Aorta (tissue), 5 donors: ENCODE results near the gene PORCN. TPM values are rescaled to one million over a fixed set of nuclear protein-coding genes. Genes with fewer than 3 reads are reported as not detected.
A peak's percentile ranks its signal among the peaks of the same experiment; 100 is the strongest.

Experiments
- ATAC-seq: fragments of 200-7000 bp; cut with Tn5 transposase; one replicate; pipeline ENCODE4 v1.9.1; 2022; ENCODE audit warnings: moderate library complexity; ENCODE audit not compliant: low FRiP score
- DNase-seq, 2 donors: peaks; one replicate each; pipeline ENCODE4 v3.0.0-alpha.2; 2020
- H3K27ac ChIP-seq, 2 donors: one replicate each; pipeline ENCODE4 v1.5.1; 2013; ENCODE audit warnings: low read length in 2 of 2, mild to moderate bottlenecking in 2 of 2, moderate library complexity in 2 of 2, control low read depth in 1 of 2, inconsistent platforms in 1 of 2, low read depth in 1 of 2
- H3K27me3 ChIP-seq, 2 donors: one replicate each; pipeline ENCODE4 v1.6.1; 2013; ENCODE audit warnings: control low read depth in 1 of 2, low read length in 1 of 2, mild to moderate bottlenecking in 1 of 2, moderate library complexity in 1 of 2; ENCODE audit not compliant: insufficient read depth in 2 of 2, control insufficient read depth in 1 of 2
- H3K36me3 ChIP-seq, 2 donors: one replicate each; pipeline ENCODE4 v1.6.1; 2013; ENCODE audit warnings: control low read depth in 1 of 2, low read length in 1 of 2, mild to moderate bottlenecking in 1 of 2; ENCODE audit not compliant: insufficient read depth in 2 of 2, control insufficient read depth in 1 of 2
- H3K4me1 ChIP-seq, 2 donors: one replicate each; pipeline ENCODE4 v1.6.1; 2013; ENCODE audit warnings: low read length in 2 of 2, control low read depth in 1 of 2, mild to moderate bottlenecking in 1 of 2, moderate library complexity in 1 of 2; ENCODE audit not compliant: insufficient read depth in 2 of 2, control insufficient read depth in 1 of 2
- H3K4me3 ChIP-seq, 2 donors: one replicate each; pipeline ENCODE4 v1.5.1; 2013; ENCODE audit warnings: low read length in 2 of 2, control low read depth in 1 of 2, mild to moderate bottlenecking in 1 of 2
- H3K9me3 ChIP-seq: one replicate; pipeline ENCODE4 v1.6.1; 2013; ENCODE audit warnings: mild to moderate bottlenecking, low read length; ENCODE audit not compliant: control insufficient read depth
- WGBS, 2 donors: extraction: QIAGEN DNeasy Blood & Tissue Kit; methylation state at CpG; one replicate each; pipeline ENCODE4 v1.1.7; 2013; 5-methylcytosine and 5-hydroxymethylcytosine counted together
- intact Hi-C, 2 donors: fragments of 100-400 bp; cut with DNase I; formaldehyde crosslinking; loops; one replicate each; pipeline versions ENCODE4 v1.14.2 to v1.15.0; 2022
- polyA plus RNA-seq, 2 donors: library from polyadenylated mRNA; stranded (reverse); fragments of 200-250 nt; gene quantifications; one replicate each; pipeline ENCODE4 v1.2.3, GENCODE V29; 2013
- total RNA-seq, 2 donors: library from RNA; stranded (reverse); fragmentation: NEBNext Ultra II Directional; extraction: Animal tissue kit (Norgen Biotek cat#: 25700); gene quantifications; one replicate each; pipeline ENCODE4 v1.2.1, GENCODE V29; 2021
- donor health status: healthy with polysubstance abuse.
- donor health status: Bipolar disorder and iron deficiency.
- donor health status: DM: no; HTN: no; CAD: no.
- donor health status: DM: no; HTN: no; CAD: no.
- donor health status: DM: yes; HTN: yes; CAD: no.

PORCN gene
- total and polyA plus RNA-seq, 4 donors: 4.5 to 18.7 (median 11.1) TPM

GRCh38 chrX:48468247-48468671, 40.5 kb upstream of the PORCN start:
- Histone ChIP-seq H3K27ac (no peak overlapping the region), H3K36me3 (no peaks in the 10 kb centered on the region), H3K27me3 (no peaks in the 10 kb centered on the region), H3K4me3 (peak overlapping the region in 1 of 2 donors; percentile 27), H3K4me1 (no peaks in the 10 kb centered on the region), H3K9me3 (no peaks in the 10 kb centered on the region)
- DNase-seq (no peak), ATAC-seq (no peak)
- intact Hi-C loops: no loop called here
- WGBS, 2 donors: 1 to 26% methylated on average over 12 to 18 of the region's 18 CpGs

GRCh38 chrX:48468693-48469691, 39.8 kb upstream of the PORCN start:
- H3K27me3 ChIP-seq: no peaks in the 10 kb centered on the region
- no peaks in the 10 kb centered on the region for H3K4me1 ChIP-seq
- no peak for DNase-seq
- no peak for ATAC-seq
- no peaks in the 10 kb centered on the region for H3K36me3 ChIP-seq
- H3K4me3 ChIP-seq: no peak overlapping the region
- 9 to 39% methylated on average over 23 of the region's 23 CpGs for WGBS, 2 donors
- H3K9me3 ChIP-seq: no peaks in the 10 kb centered on the region
- intact Hi-C loops: no loop called here
- no peak overlapping the region for H3K27ac ChIP-seq

- ATAC-seq: no peak
- WGBS, 2 donors: 70 to 84% methylated on average over 18 of the region's 18 CpGs
These were observed 38.5 kb upstream of the PORCN start, which contains the start of gene SLC38A5 for GRCh38 chrX:48470110-48470832. SLC38A5 (minus strand) TSS chrX:48470260; CDS start chrX:48467924, 2,336 bp downstream.

GRCh38 chrX:48470833-48471118, 38.0 kb upstream of the PORCN start:
- H3K4me3 ChIP-seq: no peak overlapping the region
- no peaks in the 10 kb centered on the region for H3K9me3 ChIP-seq
- no peak for ATAC-seq
- H3K4me1 ChIP-seq: no peaks in the 10 kb centered on the region
- H3K27ac ChIP-seq: no peak overlapping the region
- whole genome bisulfite sequencing, 2 donors: 70 to 78% methylated on average over 9 of the region's 9 CpGs
- no peak for DNase-seq
- H3K36me3 ChIP-seq: no peaks in the 10 kb centered on the region
- intact Hi-C loops: no loop called here
- H3K27me3 ChIP-seq: no peaks in the 10 kb centered on the region

More at GRCh38 chrX:48470110-48470832, 38.5 kb upstream of the PORCN start, which contains the start of gene SLC38A5:
- H3K27ac ChIP-seq: no peak within 1 kb of the TSS
- no peaks in the 10 kb centered on the region for H3K27me3 ChIP-seq
- no peak for DNase-seq
- no peaks in the 10 kb centered on the region for H3K9me3 ChIP-seq
- H3K4me3 ChIP-seq: no peak within 1 kb of the TSS
- intact Hi-C loops: no loop called here
- no peaks in the 10 kb centered on the region for H3K36me3 ChIP-seq
- H3K4me1 ChIP-seq: no peaks in the 10 kb centered on the region

- Histone ChIP-seq H3K9me3 (no peaks in the 10 kb centered on the region), H3K36me3 (no peaks in the 10 kb centered on the region), H3K27ac (no peak overlapping the region), H3K4me1 (no peaks in the 10 kb centered on the region), H3K27me3 (no peaks in the 10 kb centered on the region), H3K4me3 (no peak overlapping the region)
- DNase-seq (no peak), ATAC-seq (no peak)
- intact Hi-C loops: no loop called here
- 84 to 87% methylated on average over 8 of the region's 8 CpGs for WGBS, 2 donors
These were observed 37.3 kb upstream of the PORCN start for GRCh38 chrX:48471504-48471903.

- DNase-seq: no peak
- Histone ChIP-seq H3K27ac (no peak overlapping the region), H3K36me3 (no peaks in the 10 kb centered on the region), H3K4me1 (no peaks in the 10 kb centered on the region), H3K4me3 (no peak overlapping the region), H3K9me3 (no peaks in the 10 kb centered on the region), H3K27me3 (no peaks in the 10 kb centered on the region)
- WGBS, 2 donors: 69 to 80% methylated on average over 9 of the region's 9 CpGs
- intact Hi-C loops: no loop called here
- ATAC-seq: no peak
These were observed 36.6 kb upstream of the PORCN start for GRCh38 chrX:48472225-48472624.

GRCh38 chrX:48472851-48473703, 35.7 kb upstream of the PORCN start:
- no peak for DNase-seq
- no peaks in the 10 kb centered on the region for H3K9me3 ChIP-seq
- H3K27ac ChIP-seq: no peak overlapping the region
- ATAC-seq: no peak
- no peak overlapping the region for H3K4me3 ChIP-seq
- intact Hi-C loops: no loop called here
- WGBS, 2 donors: 65 to 66% methylated on average over 12 of the region's 12 CpGs
- H3K27me3 ChIP-seq: no peaks in the 10 kb centered on the region
- H3K36me3 ChIP-seq: no peaks in the 10 kb centered on the region
- H3K4me1 ChIP-seq: no peaks in the 10 kb centered on the region

- Histone ChIP-seq H3K4me1 (no peaks in the 10 kb centered on the region), H3K36me3 (no peaks in the 10 kb centered on the region), H3K27me3 (no peaks in the 10 kb centered on the region), H3K9me3 (no peaks in the 10 kb centered on the region), H3K4me3 (no peak overlapping the region), H3K27ac (no peak overlapping the region)
- WGBS, 2 donors: 60 to 62% methylated on average over 9 of the region's 9 CpGs
- DNase-seq (no peak), ATAC-seq (no peak)
- intact Hi-C loops: no loop called here
These were observed 35.1 kb upstream of the PORCN start for GRCh38 chrX:48473704-48473990.
